ENCODE data around the gene WASL.

- TF ChIP-seq CTCF (IDR thresholded peaks at IDR 0.05; ENCODE audit: low read length), result no peak
- TF ChIP-seq EZH2 (IDR thresholded peaks at IDR 0.05; ENCODE audit: borderline replicate concordance, low read length), result no peak
Measured at GRCh38 chr7:123757095-123757494, 8.3 kb upstream of the WASL start.
